RCC 7860 (cell line): ENCODE measurements around the gene ETFB.

Experiments used
- DNase-seq: peaks from one replicate; pipeline ENCODE4 v3.0.0-alpha.2; 2015; ENCODE audit warnings: low spot score
- FAIRE-seq: peaks from 2 replicates; lab custom pipeline; 2012; peaks lifted over from hg19 to GRCh38; lab: Jason Lieb, UNC

Gene ETFB

GRCh38 chr19:51329411-51329810 is 36.8 kb downstream of the ETFB start:
- DNase-seq (no peak), FAIRE-seq (no peak)

GRCh38 chr19:51327066-51328001 is 38.9 kb downstream of the ETFB start:
- no peak for FAIRE-seq
- no peak for DNase-seq

- DNase-seq (no peak), FAIRE-seq (no peak)
Measured at GRCh38 chr19:51326216-51327065, 39.7 kb downstream of the ETFB start.

- no peak for FAIRE-seq
Measured at GRCh38 chr19:51325161-51325976, 40.8 kb downstream of the ETFB start.

DNA sequence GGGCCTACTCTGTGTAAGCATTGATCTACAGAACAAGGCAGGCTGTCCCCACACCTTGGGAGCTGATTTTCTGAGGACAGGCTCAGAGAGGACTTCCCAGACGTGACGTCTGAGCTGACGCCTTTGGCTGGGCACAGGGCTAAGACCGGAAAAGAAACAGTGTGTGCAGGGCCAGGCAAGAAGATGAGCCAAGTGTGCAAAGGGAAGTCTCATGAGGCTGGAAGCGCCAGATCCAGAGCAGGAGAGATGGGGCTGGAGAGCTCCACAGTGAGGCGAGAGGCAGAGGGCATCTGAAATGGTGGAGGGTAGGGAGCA is 42.1 kb downstream of the ETFB start:
- DNase-seq (no peak), FAIRE-seq (no peak)

More at GRCh38 chr19:51325161-51325976, 40.8 kb downstream of the ETFB start:
- no peak for DNase-seq

DNA sequence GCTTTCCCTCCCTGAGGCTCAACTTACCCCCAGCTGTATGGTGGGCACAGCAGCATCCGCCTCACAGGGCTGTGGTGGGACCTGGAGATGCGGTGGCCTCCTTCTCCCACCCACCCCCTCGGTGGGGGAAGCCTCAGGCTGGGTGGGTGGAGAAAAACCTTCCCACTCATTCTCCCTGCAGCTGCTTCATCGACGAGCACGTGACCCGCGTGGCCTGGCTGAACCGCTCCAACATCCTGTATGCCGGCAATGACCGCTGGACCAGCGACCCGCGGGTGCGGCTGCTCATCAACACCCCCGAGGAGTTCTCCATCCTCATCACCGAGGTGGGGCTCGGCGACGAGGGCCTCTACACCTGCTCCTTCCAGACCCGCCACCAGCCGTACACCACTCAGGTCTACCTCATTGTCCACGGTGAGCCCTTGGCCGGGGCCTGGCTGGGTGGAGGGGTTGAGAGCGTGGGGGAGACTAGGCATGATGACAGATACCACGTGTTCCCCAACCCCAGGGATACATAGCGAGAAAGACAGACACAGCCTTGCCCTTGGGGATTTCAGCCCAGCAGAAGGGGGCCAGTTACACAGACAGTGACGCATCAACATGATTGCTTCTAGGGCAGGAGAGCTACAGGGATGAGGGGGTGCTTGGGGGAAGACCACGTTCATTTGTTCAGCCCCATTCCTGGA is 42.6 kb downstream of the ETFB start:
- DNase-seq (no peak), FAIRE-seq (no peak)

DNA sequence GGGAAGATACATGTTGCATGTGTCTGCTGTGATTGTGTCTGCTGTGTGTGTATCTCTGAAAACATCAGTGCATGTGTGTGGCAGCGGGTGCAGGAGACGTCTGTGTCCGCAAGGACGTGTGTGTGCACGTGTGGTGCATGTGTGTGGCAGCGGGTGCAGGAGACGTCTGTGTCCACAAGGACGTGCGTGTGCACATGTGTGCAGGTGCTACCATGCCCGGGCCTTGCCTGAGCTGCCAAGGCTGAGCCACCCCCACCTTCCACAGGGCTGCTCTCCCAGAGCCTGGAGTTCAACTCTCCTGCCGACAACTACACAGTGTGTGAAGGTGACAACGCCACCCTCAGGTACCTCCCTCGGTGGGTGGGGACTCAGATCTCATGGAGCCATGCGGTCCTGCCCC is 44.4 kb downstream of the ETFB start:
- DNase-seq (no peak), FAIRE-seq (no peak)

- FAIRE-seq (no peak), DNase-seq (no peak)
Measured at GRCh38 chr19:51320280-51320657, 45.9 kb downstream of the ETFB start.

GRCh38 chr19:51319649-51320279 is 46.4 kb downstream of the ETFB start:
- no peak for FAIRE-seq
- DNase-seq: no peak

DNA sequence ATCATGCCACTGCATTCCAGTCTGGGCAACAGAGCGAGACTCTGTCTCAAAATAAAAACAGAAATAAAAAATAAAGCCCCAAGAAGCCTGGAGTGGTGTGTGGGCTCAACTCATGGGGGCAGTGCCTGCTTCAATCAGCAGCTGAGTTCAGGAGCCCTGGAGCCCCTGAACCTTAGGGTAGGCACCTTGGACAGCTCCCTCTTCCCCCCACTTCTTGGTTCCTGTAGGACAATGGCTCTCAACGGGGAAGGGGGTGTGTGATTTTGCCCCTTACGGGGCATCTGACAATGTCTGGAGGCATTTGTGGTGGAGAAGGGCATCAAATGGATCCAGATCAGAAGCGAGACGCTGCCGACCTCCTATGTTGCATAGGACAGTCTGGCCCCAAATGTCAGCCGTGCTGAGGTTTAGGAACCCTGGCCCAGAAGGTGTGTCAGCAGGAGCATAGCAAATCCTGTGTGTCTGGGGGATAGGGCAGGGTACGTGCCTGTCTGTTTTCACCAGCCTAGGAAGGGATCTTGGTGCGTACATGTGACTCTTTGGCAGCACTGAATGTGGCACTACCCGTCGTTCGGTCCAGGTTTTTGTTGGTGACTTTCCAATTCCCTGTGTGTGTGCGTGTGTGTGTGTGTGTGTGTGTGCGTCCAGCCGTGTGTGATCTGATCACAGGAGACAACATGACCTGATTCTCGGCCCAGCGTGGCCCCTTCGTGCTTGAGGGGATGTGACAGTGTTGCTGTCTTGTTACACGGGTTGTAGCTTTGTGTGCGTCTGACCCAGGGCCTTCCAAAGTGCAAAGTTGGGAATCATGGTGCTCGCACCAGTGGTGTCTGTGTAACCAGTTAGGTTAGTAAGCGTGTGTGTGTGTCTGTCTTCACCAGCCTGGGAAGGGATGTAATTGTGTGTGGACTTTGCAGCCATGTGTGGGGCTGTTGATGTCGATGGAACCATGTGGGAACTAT is 47.2 kb downstream of the ETFB start:
- no peak for FAIRE-seq
- no peak for DNase-seq

DNA sequence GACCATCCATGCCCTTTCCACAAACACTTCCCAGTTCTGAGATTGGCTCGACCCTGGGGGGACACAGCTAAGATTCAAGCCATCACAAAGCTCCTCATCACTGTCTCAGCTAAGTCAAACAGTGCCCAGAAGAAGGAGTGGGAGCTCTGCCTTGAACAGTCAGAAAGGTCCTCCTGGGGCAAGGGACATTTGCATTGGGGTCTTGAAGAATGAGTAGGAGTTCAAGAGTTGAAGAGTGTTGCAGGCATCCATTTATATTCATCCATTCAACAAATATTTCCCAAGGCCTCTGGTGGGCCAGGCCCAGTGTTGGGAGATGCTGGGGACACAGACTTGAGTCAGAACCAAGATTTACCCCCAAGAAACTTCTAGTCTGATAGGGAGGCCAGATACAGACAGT is 48.2 kb downstream of the ETFB start:
- FAIRE-seq: no peak
- no peak for DNase-seq

- FAIRE-seq (no peak), DNase-seq (no peak)
Measured at GRCh38 chr19:51317376-51317775, 48.8 kb downstream of the ETFB start.

DNA sequence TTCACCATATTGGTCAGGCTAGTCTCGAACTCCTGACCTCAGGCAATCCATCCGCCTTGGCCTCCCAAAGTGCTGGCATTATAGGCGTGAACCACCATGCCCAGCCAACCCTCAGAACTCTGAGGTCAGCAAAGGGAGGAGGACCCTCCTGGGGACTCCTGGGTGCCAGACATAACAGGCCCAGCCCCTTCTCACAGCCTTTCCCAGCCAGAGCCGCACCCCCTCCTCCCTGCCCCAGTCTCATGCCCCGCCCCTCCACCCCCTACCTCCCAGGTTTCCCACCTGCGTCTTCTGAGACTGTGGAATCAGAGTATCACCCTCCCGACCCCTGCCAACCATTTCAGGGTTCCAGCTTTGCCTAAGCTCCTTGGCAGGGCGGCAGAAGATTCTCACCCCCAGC is 49.5 kb downstream of the ETFB start:
- no peak for FAIRE-seq
- no peak for DNase-seq

- FAIRE-seq (no peak), DNase-seq (no peak)
Measured at GRCh38 chr19:51311351-51312257, 54.6 kb downstream of the ETFB start, which contains the start of gene IGLON5. Gene IGLON5 (plus strand): TSS chr19:51311644. CDS start chr19:51311848, 204 bp downstream.

- DNase-seq: no peak
- no peak for FAIRE-seq
Measured at GRCh38 chr19:51305479-51305878, 60.7 kb downstream of the ETFB start.

GRCh38 chr19:51301266-51301665 is 64.9 kb downstream of the ETFB start:
- FAIRE-seq: no peak
- DNase-seq: no peak

- no peak for FAIRE-seq
Measured at GRCh38 chr19:51297406-51297805, 68.8 kb downstream of the ETFB start.

More at GRCh38 chr19:51297406-51297805, 68.8 kb downstream of the ETFB start:
- no peak for DNase-seq
